ENCODE data around the gene TRMT61B. TPM values are rescaled to one million over a fixed set of nuclear protein-coding genes. Genes with fewer than 3 reads are reported as not detected.

Gene TRMT61B
- total RNA-seq, 2 experiments from 2014 or later: 15.1 to 15.5 TPM

DNA sequence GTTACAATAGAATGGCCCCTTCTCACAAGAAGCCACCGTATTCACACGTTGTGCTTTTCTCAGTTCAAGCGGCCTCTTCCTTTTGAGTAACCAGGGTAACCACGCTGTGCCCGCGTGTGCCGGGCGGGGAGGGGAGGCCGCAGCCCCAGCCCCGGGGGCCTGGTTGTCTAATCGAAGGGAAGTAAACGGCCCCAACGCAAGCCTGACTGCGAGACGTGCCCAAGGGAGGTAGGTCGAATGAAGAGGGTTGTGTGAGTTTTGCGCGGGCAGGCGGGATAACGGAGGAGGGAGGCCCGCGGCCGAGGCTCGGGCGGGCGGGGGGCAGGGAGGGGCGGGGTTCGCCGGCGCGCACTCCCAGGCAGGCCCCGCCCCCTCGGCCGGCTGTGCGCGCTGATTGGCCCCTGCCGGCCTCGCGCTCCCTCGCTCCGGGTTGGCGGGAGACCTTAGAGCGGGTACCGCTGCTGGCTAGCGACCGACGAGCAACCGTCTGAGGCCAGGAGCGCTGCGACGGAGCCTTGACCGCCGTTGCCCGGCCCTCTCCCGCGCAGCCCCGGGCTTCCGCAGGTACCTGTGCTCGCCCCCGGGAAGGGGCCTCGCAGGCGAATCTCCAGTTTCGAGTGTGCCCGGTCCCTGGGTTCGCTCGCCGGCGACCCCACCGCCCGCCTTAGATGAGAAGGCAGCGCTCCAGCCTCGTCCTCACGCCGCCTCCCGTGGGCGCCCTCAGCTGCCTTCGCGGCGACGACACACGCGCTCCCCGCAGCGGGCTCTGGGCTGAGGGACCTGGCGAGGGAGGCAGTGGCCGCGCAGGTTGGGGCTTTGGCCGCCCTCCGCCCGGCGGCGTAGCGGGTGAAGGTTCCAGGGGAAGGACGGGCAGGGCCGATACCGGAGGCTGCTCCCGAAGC is 59.5 kb downstream of the TRMT61B start, which contains the start of gene SPDYA:
Gene SPDYA (plus strand): TSS at position 451 of the 902 bp plus-strand sequence. CDS start 5,181 bp downstream, outside the sequence.
- no peaks in the 10 kb centered on the region for H3K9me3 Mint-ChIP-seq (ENCODE audit: insufficient read depth)
- peak within 1 kb of the TSS; percentile 67 for H3K27ac Mint-ChIP-seq
- peaks cover 12% of the 10 kb centered on the region for H3K36me3 Mint-ChIP-seq (ENCODE audit: low read depth)
- DNase-seq (peak; percentile 84), ATAC-seq (peak; percentile 96)
- H3K4me3 Mint-ChIP-seq: peak within 1 kb of the TSS; percentile 73
- peaks cover 16% of the 10 kb centered on the region for H3K4me1 Mint-ChIP-seq (ENCODE audit: low read depth)
- peaks cover 2% of the 10 kb centered on the region for H3K27me3 Mint-ChIP-seq (ENCODE audit: low read depth)
- ChIA-PET POLR2A (interaction anchor here (0.6 to 2.1 kb wide), 4 partner anchors 59 to 1315 kb away, joined by 3 to 4 read pairs (median 4); partner anchors contain the start of genes PPP1CB and TRMT61B), CTCF (interaction anchor here (0.7 to 3.0 kb wide), 6 partner anchors 10 to 216 kb away, joined by 3 to 18 read pairs (median 6); no protein-coding TSS in a partner anchor)

DNA sequence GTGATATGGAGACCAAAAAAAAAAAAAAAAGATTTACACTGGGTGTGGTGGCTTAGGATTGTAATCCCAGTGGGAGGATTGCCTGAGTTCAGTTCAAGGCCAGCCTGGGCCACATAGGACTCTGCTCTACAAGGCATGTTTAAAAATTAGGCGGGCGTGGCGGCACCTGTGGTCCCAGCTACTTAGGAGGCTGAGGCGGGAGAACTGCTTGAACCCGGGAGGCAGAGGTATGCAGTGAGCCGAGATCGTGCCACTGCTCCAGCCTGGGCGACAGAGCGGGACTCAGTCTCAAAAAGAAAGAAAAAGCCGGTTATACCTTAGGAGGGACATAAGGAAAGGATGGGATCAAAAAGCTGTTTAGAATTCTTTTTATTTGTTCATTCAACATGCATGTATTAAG is 60.2 kb downstream of the TRMT61B start:
- no peak for ATAC-seq
- Mint-ChIP-seq H3K4me1 (ENCODE audit: low read depth) (peaks cover 16% of the 10 kb centered on the region), H3K27me3 (ENCODE audit: low read depth) (peaks cover 2% of the 10 kb centered on the region), H3K9me3 (ENCODE audit: insufficient read depth) (no peaks in the 10 kb centered on the region), H3K27ac (no peak overlapping the region), H3K36me3 (ENCODE audit: low read depth) (peaks cover 14% of the 10 kb centered on the region), H3K4me3 (peak overlapping the region; percentile 73)
- ChIA-PET POLR2A (interaction anchor here (0.7 to 2.1 kb wide), 2 partner anchors 58 to 1161 kb away, joined by 3 to 4 read pairs; partner anchors contain the start of gene PPP1CB), CTCF (interaction anchor here (0.6 to 3.0 kb wide), 5 partner anchors 11 to 1412 kb away, joined by 3 to 18 read pairs (median 5); partner anchors contain the start of gene PPP1CB)
- no peak for DNase-seq

DNA sequence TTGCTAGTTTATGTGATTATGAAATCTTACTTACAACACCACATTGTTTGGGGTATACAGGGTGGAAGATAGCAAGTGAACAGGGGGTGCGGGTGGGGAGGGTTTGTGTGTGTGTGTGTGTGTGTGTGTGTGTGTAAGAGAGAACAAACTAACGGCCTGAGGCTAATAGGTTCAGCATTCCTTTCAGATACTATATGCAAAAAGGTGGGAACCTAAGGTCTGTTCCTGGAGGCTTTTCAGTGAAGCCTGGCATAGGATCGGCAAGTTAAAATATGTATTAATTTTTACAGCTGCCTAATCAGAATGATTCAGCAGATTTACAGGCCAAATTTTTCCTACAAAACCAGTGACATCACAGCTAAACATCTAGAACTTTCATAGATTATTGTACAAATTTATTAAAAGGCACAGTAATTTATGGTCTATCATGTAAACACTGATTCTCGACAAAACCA is 67.1 kb downstream of the TRMT61B start:
- no peaks in the 10 kb centered on the region for H3K9me3 Mint-ChIP-seq (ENCODE audit: insufficient read depth)
- H3K36me3 Mint-ChIP-seq (ENCODE audit: low read depth): peaks cover 50% of the 10 kb centered on the region
- no peak overlapping the region for H3K4me3 Mint-ChIP-seq
- DNase-seq (no peak), ATAC-seq (no peak)
- no peak overlapping the region for H3K27ac Mint-ChIP-seq
- H3K27me3 Mint-ChIP-seq (ENCODE audit: low read depth): no peaks in the 10 kb centered on the region
- POLR2A ChIA-PET: no interaction called here
- CTCF ChIA-PET: interaction anchor here (1.4 kb wide), 1 partner anchor 209 kb away, joined by 8 read pairs; no protein-coding TSS in a partner anchor
- no peaks in the 10 kb centered on the region for H3K4me1 Mint-ChIP-seq (ENCODE audit: low read depth)

DNA sequence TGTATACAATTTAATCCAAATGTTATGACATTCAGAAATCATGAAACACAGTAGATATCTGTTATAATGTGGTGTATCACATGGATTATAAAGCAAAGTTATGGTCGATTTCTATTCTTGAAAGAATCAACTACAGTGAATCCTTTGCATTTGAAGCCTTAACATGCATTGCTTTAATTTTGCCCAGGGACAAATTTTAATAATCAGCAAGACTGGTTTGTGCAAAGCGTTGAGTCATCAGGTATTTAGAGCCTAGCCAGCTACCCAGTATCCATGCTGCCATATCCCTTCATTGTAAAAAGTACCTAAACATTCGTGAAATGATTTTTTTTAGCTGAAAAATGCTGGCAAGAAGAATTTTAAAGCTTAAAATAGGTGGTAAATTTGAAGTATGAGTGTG is 68.4 kb downstream of the TRMT61B start:
- peaks cover 3% of the 10 kb centered on the region for H3K4me1 Mint-ChIP-seq (ENCODE audit: low read depth)
- CTCF ChIA-PET: interaction anchor here (1.4 kb wide), 1 partner anchor 208 kb away, joined by 8 read pairs; no protein-coding TSS in a partner anchor

More for the DNA sequence above, 68.4 kb downstream of the TRMT61B start:
- peaks cover 58% of the 10 kb centered on the region for H3K36me3 Mint-ChIP-seq (ENCODE audit: low read depth)
- no peak for ATAC-seq
- POLR2A ChIA-PET: no interaction called here
- H3K27ac Mint-ChIP-seq: no peak overlapping the region
- no peaks in the 10 kb centered on the region for H3K27me3 Mint-ChIP-seq (ENCODE audit: low read depth)
- no peak for DNase-seq
- H3K4me3 Mint-ChIP-seq: no peak overlapping the region
- H3K9me3 Mint-ChIP-seq (ENCODE audit: insufficient read depth): no peaks in the 10 kb centered on the region

Other genes with a start within 250 kb of the TRMT61B start
- gene PPP1CB, start 118.5 kb downstream of the TRMT61B start, total RNA-seq: 100 to 1,000 TPM; 174 to 183 TPM
- gene SPDYA, start 59.5 kb downstream of the TRMT61B start, total RNA-seq: 1 to 10 TPM; 1.2 TPM
- gene WDR43, start 24.4 kb upstream of the TRMT61B start, total RNA-seq: 10 to 100 TPM; 70.3 to 81.2 TPM
- 10 to 100 TPM; 10.0 to 10.5 TPM for gene TOGARAM2, start 111.0 kb upstream of the TRMT61B start, total RNA-seq
- gene PCARE, start 204.2 kb upstream of the TRMT61B start, total RNA-seq: not detected
- 10 to 100 TPM; 20.1 to 21.9 TPM for gene CLIP4, start 245.1 kb upstream of the TRMT61B start, total RNA-seq

Data from activated CD8-positive, alpha-beta T cell treated with anti-CD3 and anti-CD28 coated beads, Interleukin-2, amount 10 ng/mL, durations not matched to agents 7 days and 5 days (primary cell).